ENCODE results near the gene CTNNBL1. TPM values are rescaled to one million over a fixed set of nuclear protein-coding genes. Genes with fewer than 3 reads are reported as not detected.

The CTNNBL1 gene
- polyA plus RNA-seq, 6 donors from 2014 or later, result 102 to 200 (median 125) TPM

- H3K4me1 Mint-ChIP-seq, result peaks cover 15 to 20% (median 18%) of the 10 kb centered on the region in 3 donors
- no peak for DNase-seq
- peak overlapping the region in 1 of 6 donors; percentile 66 for H3K27ac Mint-ChIP-seq
- peaks cover 0 to 2% (median 0%) of the 10 kb centered on the region in 7 donors for H3K9me3 Mint-ChIP-seq
- H3K4me3 Mint-ChIP-seq, result no peak overlapping the region
- H3K27me3 Mint-ChIP-seq, result peaks cover 21 to 45% (median 21%) of the 10 kb centered on the region in 3 donors
- no peak for ATAC-seq (ENCODE audit: low read depth in 2 of 2)
- no peaks in the 10 kb centered on the region for H3K36me3 Mint-ChIP-seq
Measured at GRCh38 chr20:37920679-37921322, 227.0 kb downstream of the CTNNBL1 start.

GRCh38 chr20:37921341-37921929 lies 227.6 kb downstream of the CTNNBL1 start:
- DNase-seq (peak; percentile 17), ATAC-seq (ENCODE audit: low read depth in 2 of 2) (peak; percentile 81 to 89)
- Mint-ChIP-seq H3K36me3 (no peaks in the 10 kb centered on the region), H3K27me3 (peaks cover 14 to 39% (median 14%) of the 10 kb centered on the region in 3 donors), H3K9me3 (peaks cover 0 to 2% (median 0%) of the 10 kb centered on the region in 7 donors), H3K27ac (peak overlapping the region in 1 of 6 donors; percentile 1), H3K4me3 (peak overlapping the region in 1 of 8 donors; percentile 3), H3K4me1 (peaks cover 11 to 15% (median 13%) of the 10 kb centered on the region in 3 donors)

Other genes with a start within 250 kb of the CTNNBL1 start
- under 1 TPM in 1 of 6 donors, not detected in 5; 0.39 TPM for gene NNAT, start 172.8 kb upstream of the CTNNBL1 start, polyA plus RNA-seq (ENCODE audit: low read depth in 6 of 6)
- 100 to 1,000 TPM; 202 to 268 (median 213) TPM for gene BLCAP, start 166.2 kb upstream of the CTNNBL1 start, polyA plus RNA-seq (ENCODE audit: low read depth in 6 of 6)
- not detected for gene VSTM2L, start 209.1 kb downstream of the CTNNBL1 start, polyA plus RNA-seq (ENCODE audit: low read depth in 6 of 6)

All from naive B cell (primary cell).